Measurements from ENCODE around the gene SPATA32. TPM values are rescaled to one million over a fixed set of nuclear protein-coding genes. Genes with fewer than 3 reads are reported as not detected.
A peak's percentile ranks its signal among the peaks of the same experiment; 100 is the strongest.

SPATA32 gene
- total and polyA plus RNA-seq, 8 donors, result 0.13 to 0.69 (median 0.44) TPM; not detected in 2

- H3K27ac ChIP-seq, result no peak overlapping the region
- DNase-seq (no peak), ATAC-seq (no peak)
- H3K9me3 ChIP-seq, result no peaks in the 10 kb centered on the region
- peaks cover 0 to 49% of the 10 kb centered on the region in 2 donors for H3K36me3 ChIP-seq
- no peak for TF ChIP-seq CTCF (IDR thresholded peaks at IDR 0.05)
- H3K27me3 ChIP-seq, result no peaks in the 10 kb centered on the region
- H3K4me1 ChIP-seq, result peaks cover 18 to 32% of the 10 kb centered on the region in 2 donors
- H3K4me3 ChIP-seq, result no peak overlapping the region
- intact Hi-C loops (cut with DNase I), result loop anchor here (5.0 to 10.0 kb wide), 2 partner anchors 105 to 107 kb away; no protein-coding TSS in a partner anchor
These were observed 18.0 kb upstream of the SPATA32 start for GRCh38 chr17:45279898-45280297.

- DNase-seq (peak in 3 of 4 donors; percentile 49 to 69 (median 66)), ATAC-seq (peak; percentile 74)
- H3K27me3 ChIP-seq, result no peaks in the 10 kb centered on the region
- intact Hi-C loops (cut with DNase I), result loop anchor here (5.0 to 10.0 kb wide), 2 partner anchors 107 to 109 kb away; no protein-coding TSS in a partner anchor
- TF ChIP-seq CTCF (IDR thresholded peaks at IDR 0.05), result no peak
- peak overlapping the region; percentile 55 to 78 for H3K27ac ChIP-seq
- H3K4me1 ChIP-seq, result peaks cover 17 to 25% of the 10 kb centered on the region in 2 donors
- H3K9me3 ChIP-seq, result no peaks in the 10 kb centered on the region
- no peak overlapping the region for H3K4me3 ChIP-seq
- H3K36me3 ChIP-seq, result peaks cover 0 to 46% of the 10 kb centered on the region in 2 donors
These were observed 16.1 kb upstream of the SPATA32 start for GRCh38 chr17:45277992-45278391.

GRCh38 chr17:45277216-45277849 lies 15.4 kb upstream of the SPATA32 start:
- DNase-seq, result peak; percentile 81 to 96 (median 93)
- Histone ChIP-seq H3K36me3 (peaks cover 2 to 46% of the 10 kb centered on the region in 2 donors), H3K9me3 (no peaks in the 10 kb centered on the region), H3K4me1 (peaks cover 12 to 21% of the 10 kb centered on the region in 2 donors), H3K4me3 (no peak overlapping the region), H3K27me3 (no peaks in the 10 kb centered on the region), H3K27ac (peak overlapping the region; percentile 55 to 78)
- intact Hi-C loops (cut with DNase I), result loop anchor here (5.0 to 10.0 kb wide), 2 partner anchors 107 to 110 kb away; no protein-coding TSS in a partner anchor
- peak; percentile 88 for ATAC-seq
- TF ChIP-seq CTCF (IDR thresholded peaks at IDR 0.05), result peak; percentile 64 to 85

GRCh38 chr17:45276031-45276430 lies 14.1 kb upstream of the SPATA32 start:
- no peak overlapping the region for H3K27ac ChIP-seq
- intact Hi-C loops (cut with DNase I), result loop anchor here (5.0 to 10.0 kb wide), 2 partner anchors 109 to 111 kb away; no protein-coding TSS in a partner anchor
- H3K27me3 ChIP-seq, result no peaks in the 10 kb centered on the region
- H3K36me3 ChIP-seq, result peaks cover 3 to 49% of the 10 kb centered on the region in 2 donors
- DNase-seq (peak in 1 of 4 donors; percentile 32), ATAC-seq (no peak)
- peaks cover 12 to 21% of the 10 kb centered on the region in 2 donors for H3K4me1 ChIP-seq
- TF ChIP-seq CTCF (IDR thresholded peaks at IDR 0.05), result no peak
- no peaks in the 10 kb centered on the region for H3K9me3 ChIP-seq
- H3K4me3 ChIP-seq, result no peak overlapping the region

GRCh38 chr17:45274033-45274432 lies 12.1 kb upstream of the SPATA32 start:
- Histone ChIP-seq H3K9me3 (no peaks in the 10 kb centered on the region), H3K4me3 (no peak overlapping the region), H3K27ac (no peak overlapping the region), H3K36me3 (peaks cover 3 to 54% of the 10 kb centered on the region in 2 donors), H3K27me3 (no peaks in the 10 kb centered on the region), H3K4me1 (peaks cover 12 to 21% of the 10 kb centered on the region in 2 donors)
- intact Hi-C loops (cut with DNase I), result loop anchor here in 1 of 2 donors (10.0 kb wide), 1 partner anchor 111 kb away; no protein-coding TSS in a partner anchor
- ATAC-seq (no peak), DNase-seq (peak in 1 of 4 donors; percentile 43)
- no peak for TF ChIP-seq CTCF (IDR thresholded peaks at IDR 0.05)
